ENCODE results near the gene KCNMB2. TPM values are rescaled to one million over a fixed set of nuclear protein-coding genes. Genes with fewer than 3 reads are reported as not detected.

The KCNMB2 gene
- total and polyA plus RNA-seq, 4 donors: 7.8 to 22.9 (median 15.9) TPM

DNA sequence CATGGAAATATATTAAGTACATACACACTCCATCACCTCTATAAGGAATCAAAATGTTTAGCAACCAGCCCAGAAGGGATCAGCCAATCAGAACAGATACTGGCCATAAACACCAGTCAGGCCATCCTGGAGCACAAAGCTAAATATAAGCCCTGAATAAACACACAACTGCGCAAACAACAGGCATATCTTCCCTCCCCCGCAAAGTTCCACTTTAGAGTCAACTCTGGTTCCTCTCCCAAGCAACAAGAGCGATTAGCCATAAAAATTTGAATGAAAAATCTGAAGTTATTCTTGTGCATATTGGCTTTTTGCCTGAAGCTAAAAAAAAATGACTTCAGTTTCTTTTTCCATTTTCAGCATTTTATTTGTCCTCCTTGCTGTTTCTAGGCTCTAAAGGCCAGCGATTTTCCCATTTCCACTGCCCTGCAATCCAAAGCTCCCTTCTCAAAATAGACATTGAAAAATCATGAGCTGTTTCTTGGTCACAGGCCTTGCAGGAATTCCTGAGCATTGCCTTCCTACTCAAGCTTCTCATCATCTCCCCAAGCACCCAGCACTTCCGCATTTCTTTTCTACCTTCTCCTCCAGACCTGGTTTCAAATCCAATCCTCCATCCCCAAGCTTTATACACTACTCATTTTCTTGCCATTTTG, 287.5 kb downstream of the KCNMB2 start:
- no peak overlapping the region for H3K27ac ChIP-seq (ENCODE audit: low read depth, low read length)
- DNase-seq (ENCODE audit: low read depth in 4 of 6, low spot score in 6 of 6): no peak
- H3K27me3 ChIP-seq (ENCODE audit: control insufficient read depth, insufficient read depth, low read length): no peaks in the 10 kb centered on the region
- H3K4me3 ChIP-seq (ENCODE audit: low read depth, low read length): no peak overlapping the region
- no peaks in the 10 kb centered on the region for H3K9me3 ChIP-seq (ENCODE audit: control insufficient read depth, insufficient read depth, low read length)
- 76% methylated on average over 1 of the region's 5 CpGs for WGBS (ENCODE audit: insufficient coverage)
- H3K4me1 ChIP-seq (ENCODE audit: control insufficient read depth, insufficient read depth, low read length): no peaks in the 10 kb centered on the region
- H3K36me3 ChIP-seq (ENCODE audit: control insufficient read depth, insufficient read depth, low read length): no peaks in the 10 kb centered on the region

GRCh38 chr3:178826435-178827123, 290.3 kb downstream of the KCNMB2 start:
- Histone ChIP-seq H3K4me3 (ENCODE audit: low read depth, low read length) (no peak overlapping the region), H3K9me3 (ENCODE audit: control insufficient read depth, insufficient read depth, low read length) (no peaks in the 10 kb centered on the region), H3K27ac (ENCODE audit: low read depth, low read length) (no peak overlapping the region), H3K4me1 (ENCODE audit: control insufficient read depth, insufficient read depth, low read length) (no peaks in the 10 kb centered on the region), H3K36me3 (ENCODE audit: control insufficient read depth, insufficient read depth, low read length) (no peaks in the 10 kb centered on the region), H3K27me3 (ENCODE audit: control insufficient read depth, insufficient read depth, low read length) (no peaks in the 10 kb centered on the region)
- 72% methylated on average over 3 of the region's 4 CpGs for WGBS (ENCODE audit: insufficient coverage)
- peak in 1 of 6 donors; percentile 66 for DNase-seq (ENCODE audit: low read depth in 4 of 6, low spot score in 6 of 6)

DNA sequence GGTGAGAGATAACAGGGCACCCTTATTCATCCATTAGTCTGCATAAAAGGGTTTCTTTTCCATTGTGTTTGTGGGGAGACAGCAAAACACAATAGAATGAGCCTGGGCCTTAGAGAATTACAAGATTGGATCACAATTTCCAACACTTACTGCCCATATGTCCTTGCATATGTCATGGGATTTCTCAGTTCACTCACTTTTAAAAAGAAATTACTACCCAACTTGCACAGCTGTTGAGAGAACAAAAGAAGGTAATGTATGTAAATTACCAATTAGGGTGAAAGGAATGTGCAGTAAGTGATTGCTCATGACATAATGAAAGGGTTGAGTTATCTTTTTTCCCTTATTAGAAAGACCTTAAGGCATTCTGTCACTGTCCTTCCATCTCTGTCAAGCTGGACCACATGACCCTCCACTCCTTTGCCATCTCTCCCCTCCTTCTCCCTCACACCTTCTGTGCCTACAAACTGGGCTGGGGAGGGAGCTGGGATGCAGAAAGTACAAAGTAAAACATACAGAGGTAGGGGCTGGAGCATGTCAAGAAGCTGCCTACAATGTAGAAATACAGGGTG, 291.1 kb downstream of the KCNMB2 start:
- H3K4me3 ChIP-seq (ENCODE audit: low read depth, low read length): no peak overlapping the region
- H3K27ac ChIP-seq (ENCODE audit: low read depth, low read length): no peak overlapping the region
- no peaks in the 10 kb centered on the region for H3K4me1 ChIP-seq (ENCODE audit: control insufficient read depth, insufficient read depth, low read length)
- H3K36me3 ChIP-seq (ENCODE audit: control insufficient read depth, insufficient read depth, low read length): no peaks in the 10 kb centered on the region
- H3K27me3 ChIP-seq (ENCODE audit: control insufficient read depth, insufficient read depth, low read length): no peaks in the 10 kb centered on the region
- no peaks in the 10 kb centered on the region for H3K9me3 ChIP-seq (ENCODE audit: control insufficient read depth, insufficient read depth, low read length)
- peak in 1 of 6 donors; percentile 56 for DNase-seq (ENCODE audit: low read depth in 4 of 6, low spot score in 6 of 6)

DNA sequence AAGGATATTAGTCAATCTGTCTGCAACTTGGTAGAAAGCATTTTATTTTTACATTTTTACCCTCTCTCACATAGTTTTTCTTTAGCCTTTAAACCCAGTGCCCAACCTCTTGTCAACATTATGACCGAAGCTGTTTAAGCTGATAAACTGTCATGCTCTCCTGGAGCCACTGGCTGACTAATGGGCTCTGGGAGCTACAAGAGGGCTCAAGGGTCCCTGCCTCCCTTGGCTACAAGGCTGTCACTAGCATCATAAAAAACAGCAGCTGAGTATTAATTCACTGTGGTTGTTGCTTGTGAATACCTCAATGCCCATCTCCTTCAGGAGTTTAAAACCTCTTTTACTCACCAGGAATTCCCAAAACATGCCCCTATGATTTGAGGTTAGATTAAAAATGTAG, 297.5 kb downstream of the KCNMB2 start:
- no peaks in the 10 kb centered on the region for H3K4me1 ChIP-seq (ENCODE audit: control insufficient read depth, insufficient read depth, low read length)
- no peak overlapping the region for H3K4me3 ChIP-seq (ENCODE audit: low read depth, low read length)
- no peak overlapping the region for H3K27ac ChIP-seq (ENCODE audit: low read depth, low read length)
- no peaks in the 10 kb centered on the region for H3K36me3 ChIP-seq (ENCODE audit: control insufficient read depth, insufficient read depth, low read length)
- no peaks in the 10 kb centered on the region for H3K9me3 ChIP-seq (ENCODE audit: control insufficient read depth, insufficient read depth, low read length)
- DNase-seq (ENCODE audit: low read depth in 4 of 6, low spot score in 6 of 6): no peak
- no peaks in the 10 kb centered on the region for H3K27me3 ChIP-seq (ENCODE audit: control insufficient read depth, insufficient read depth, low read length)
- WGBS (ENCODE audit: insufficient coverage): 88% methylated on average over 1 of the region's 1 CpG

- Histone ChIP-seq H3K9me3 (ENCODE audit: control insufficient read depth, insufficient read depth, low read length) (no peaks in the 10 kb centered on the region), H3K4me1 (ENCODE audit: control insufficient read depth, insufficient read depth, low read length) (no peaks in the 10 kb centered on the region), H3K36me3 (ENCODE audit: control insufficient read depth, insufficient read depth, low read length) (no peaks in the 10 kb centered on the region), H3K27me3 (ENCODE audit: control insufficient read depth, insufficient read depth, low read length) (no peaks in the 10 kb centered on the region), H3K27ac (ENCODE audit: low read depth, low read length) (no peak overlapping the region), H3K4me3 (ENCODE audit: low read depth, low read length) (no peak overlapping the region)
- WGBS (ENCODE audit: insufficient coverage): no CpG with 5 or more reads among the region's 3 CpGs
- no peak for DNase-seq (ENCODE audit: low read depth in 4 of 6, low spot score in 6 of 6)
Observed at GRCh38 chr3:178835033-178835432, 298.8 kb downstream of the KCNMB2 start.

DNA sequence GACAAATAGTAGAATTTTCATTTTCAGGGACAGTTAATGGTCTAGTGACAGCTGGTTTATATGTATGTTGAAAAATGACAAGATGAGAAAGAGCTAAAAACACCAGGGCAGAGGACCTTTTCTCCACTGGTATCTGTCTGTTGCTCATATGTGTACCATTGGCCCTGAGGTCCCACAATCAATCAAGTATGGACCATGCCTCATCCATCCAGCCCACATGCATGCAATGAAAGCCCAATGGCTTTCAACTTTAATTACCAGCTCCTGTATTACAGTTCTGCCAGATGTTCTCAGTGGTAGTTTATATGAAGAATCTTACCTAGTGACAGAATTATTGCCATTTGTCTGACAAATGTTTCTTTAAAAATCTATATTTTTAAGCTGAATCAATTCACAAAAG, 301.3 kb downstream of the KCNMB2 start:
- H3K27me3 ChIP-seq (ENCODE audit: control insufficient read depth, insufficient read depth, low read length): no peaks in the 10 kb centered on the region
- H3K4me3 ChIP-seq (ENCODE audit: low read depth, low read length): no peak overlapping the region
- no peak overlapping the region for H3K27ac ChIP-seq (ENCODE audit: low read depth, low read length)
- peak in 1 of 6 donors; percentile 17 for DNase-seq (ENCODE audit: low read depth in 4 of 6, low spot score in 6 of 6)
- H3K4me1 ChIP-seq (ENCODE audit: control insufficient read depth, insufficient read depth, low read length): no peaks in the 10 kb centered on the region
- H3K36me3 ChIP-seq (ENCODE audit: control insufficient read depth, insufficient read depth, low read length): no peaks in the 10 kb centered on the region
- no peaks in the 10 kb centered on the region for H3K9me3 ChIP-seq (ENCODE audit: control insufficient read depth, insufficient read depth, low read length)

GRCh38 chr3:178840586-178840985, 304.4 kb downstream of the KCNMB2 start:
- no peak overlapping the region for H3K27ac ChIP-seq (ENCODE audit: low read depth, low read length)
- no peak overlapping the region for H3K4me3 ChIP-seq (ENCODE audit: low read depth, low read length)
- DNase-seq (ENCODE audit: low read depth in 4 of 6, low spot score in 6 of 6): no peak
- no peaks in the 10 kb centered on the region for H3K4me1 ChIP-seq (ENCODE audit: control insufficient read depth, insufficient read depth, low read length)
- H3K27me3 ChIP-seq (ENCODE audit: control insufficient read depth, insufficient read depth, low read length): no peaks in the 10 kb centered on the region
- no peaks in the 10 kb centered on the region for H3K9me3 ChIP-seq (ENCODE audit: control insufficient read depth, insufficient read depth, low read length)
- no peaks in the 10 kb centered on the region for H3K36me3 ChIP-seq (ENCODE audit: control insufficient read depth, insufficient read depth, low read length)

DNA sequence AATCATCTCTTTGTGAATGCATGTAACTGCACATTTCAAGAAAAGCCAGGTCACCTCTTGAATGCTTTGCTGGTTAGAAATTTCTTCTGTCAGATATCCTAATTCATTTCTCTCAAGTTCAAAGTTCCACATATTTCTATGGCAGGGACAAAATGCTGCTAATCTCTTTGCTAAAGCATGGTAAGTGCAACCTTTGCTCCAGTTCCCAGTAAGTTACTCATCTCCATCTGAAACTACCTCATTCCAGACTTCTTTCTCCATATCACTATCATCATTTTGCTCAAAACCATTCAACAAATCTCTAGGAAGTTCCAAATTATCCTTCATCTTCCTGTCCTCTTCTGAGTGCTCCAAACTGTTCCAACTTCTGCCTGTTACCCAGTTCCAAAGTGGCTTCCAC, 304.8 kb downstream of the KCNMB2 start:
- no peaks in the 10 kb centered on the region for H3K36me3 ChIP-seq (ENCODE audit: control insufficient read depth, insufficient read depth, low read length)
- no peak overlapping the region for H3K27ac ChIP-seq (ENCODE audit: low read depth, low read length)
- H3K4me1 ChIP-seq (ENCODE audit: control insufficient read depth, insufficient read depth, low read length): no peaks in the 10 kb centered on the region
- H3K4me3 ChIP-seq (ENCODE audit: low read depth, low read length): no peak overlapping the region
- no peaks in the 10 kb centered on the region for H3K27me3 ChIP-seq (ENCODE audit: control insufficient read depth, insufficient read depth, low read length)
- no peaks in the 10 kb centered on the region for H3K9me3 ChIP-seq (ENCODE audit: control insufficient read depth, insufficient read depth, low read length)
- no peak for DNase-seq (ENCODE audit: low read depth in 4 of 6, low spot score in 6 of 6)

- Histone ChIP-seq H3K36me3 (ENCODE audit: control insufficient read depth, insufficient read depth, low read length) (no peaks in the 10 kb centered on the region), H3K4me3 (ENCODE audit: low read depth, low read length) (no peak overlapping the region), H3K27me3 (ENCODE audit: control insufficient read depth, insufficient read depth, low read length) (no peaks in the 10 kb centered on the region), H3K27ac (ENCODE audit: low read depth, low read length) (no peak overlapping the region), H3K9me3 (ENCODE audit: control insufficient read depth, insufficient read depth, low read length) (no peaks in the 10 kb centered on the region), H3K4me1 (ENCODE audit: control insufficient read depth, insufficient read depth, low read length) (no peaks in the 10 kb centered on the region)
- no CpG with 5 or more reads among the region's 2 CpGs for WGBS (ENCODE audit: insufficient coverage)
- DNase-seq (ENCODE audit: low read depth in 4 of 6, low spot score in 6 of 6): no peak
Observed at GRCh38 chr3:178844916-178845315, 308.7 kb downstream of the KCNMB2 start.
